ENCODE results near the gene ATF4. TPM values are rescaled to one million over a fixed set of nuclear protein-coding genes. Genes with fewer than 3 reads are reported as not detected.
A peak's percentile ranks its signal among the peaks of the same experiment; 100 is the strongest.

ATF4 gene
- total RNA-seq, 1 donor: 590 TPM

DNA sequence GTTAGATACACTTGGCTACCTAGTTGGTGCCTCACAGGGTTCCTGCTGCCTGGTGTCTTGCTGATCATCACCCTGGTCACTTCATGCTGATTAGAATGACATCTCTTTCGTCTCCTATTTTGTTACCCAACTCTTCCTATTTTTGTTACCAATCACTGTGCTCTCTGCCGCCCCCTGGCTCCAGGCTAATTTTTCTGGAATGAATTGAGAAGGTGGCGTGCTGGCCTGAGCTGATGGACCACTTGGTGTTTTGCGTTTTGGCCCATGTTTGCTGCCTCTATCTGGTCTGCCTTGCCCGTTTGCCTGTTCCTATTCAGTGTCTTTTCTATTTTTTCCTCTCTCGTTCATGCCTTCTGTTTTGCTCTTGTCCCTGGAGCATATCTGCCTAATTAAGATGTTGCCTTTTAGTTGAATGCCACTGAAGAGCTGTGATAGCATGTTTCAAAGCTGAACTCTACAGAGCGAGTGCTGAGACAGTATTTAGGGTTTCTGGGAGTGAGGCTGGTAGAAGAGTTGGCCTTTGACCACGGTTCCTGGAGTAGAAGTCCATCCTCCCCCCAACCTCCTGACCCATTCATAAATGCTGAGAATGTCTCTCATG, 5.9 kb upstream of the ATF4 start:
- TF ChIP-seq, protein P1, sequence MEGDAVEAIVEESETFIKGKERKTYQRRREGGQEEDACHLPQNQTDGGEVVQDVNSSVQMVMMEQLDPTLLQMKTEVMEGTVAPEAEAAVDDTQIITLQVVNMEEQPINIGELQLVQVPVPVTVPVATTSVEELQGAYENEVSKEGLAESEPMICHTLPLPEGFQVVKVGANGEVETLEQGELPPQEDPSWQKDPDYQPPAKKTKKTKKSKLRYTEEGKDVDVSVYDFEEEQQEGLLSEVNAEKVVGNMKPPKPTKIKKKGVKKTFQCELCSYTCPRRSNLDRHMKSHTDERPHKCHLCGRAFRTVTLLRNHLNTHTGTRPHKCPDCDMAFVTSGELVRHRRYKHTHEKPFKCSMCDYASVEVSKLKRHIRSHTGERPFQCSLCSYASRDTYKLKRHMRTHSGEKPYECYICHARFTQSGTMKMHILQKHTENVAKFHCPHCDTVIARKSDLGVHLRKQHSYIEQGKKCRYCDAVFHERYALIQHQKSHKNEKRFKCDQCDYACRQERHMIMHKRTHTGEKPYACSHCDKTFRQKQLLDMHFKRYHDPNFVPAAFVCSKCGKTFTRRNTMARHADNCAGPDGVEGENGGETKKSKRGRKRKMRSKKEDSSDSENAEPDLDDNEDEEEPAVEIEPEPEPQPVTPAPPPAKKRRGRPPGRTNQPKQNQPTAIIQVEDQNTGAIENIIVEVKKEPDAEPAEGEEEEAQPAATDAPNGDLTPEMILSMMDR (IDR thresholded peaks at IDR 0.05; ENCODE audit: extremely low read depth, low read depth, low read length): peak; percentile 90
- H3K9me3 ChIP-seq (ENCODE audit: low read depth, low read length): no peaks in the 10 kb centered on the region
- peaks cover 29% of the 10 kb centered on the region for H4K20me1 ChIP-seq (ENCODE audit: insufficient read depth, low read length)
- no peak overlapping the region for H2AFZ ChIP-seq (ENCODE audit: low read length)
- no peaks in the 10 kb centered on the region for H3K27me3 ChIP-seq (ENCODE audit: insufficient read depth, low read length)
- H3K36me3 ChIP-seq (ENCODE audit: insufficient read depth, low read length): peaks cover 60% of the 10 kb centered on the region
- H3K4me1 ChIP-seq (ENCODE audit: insufficient read depth, low read length): peaks cover 25% of the 10 kb centered on the region
- H3K27ac ChIP-seq (ENCODE audit: low read depth, low read length): no peak overlapping the region
- H3K79me2 ChIP-seq (ENCODE audit: insufficient read depth, low read length): peaks cover 48% of the 10 kb centered on the region
- H3K4me3 ChIP-seq (ENCODE audit: insufficient read depth, low read length): no peak overlapping the region
- DNase-seq (ENCODE audit: insufficient read length, low spot score, missing footprints): peak; percentile 89
- no peak overlapping the region for H3K4me2 ChIP-seq (ENCODE audit: insufficient read depth, low read length)

DNA sequence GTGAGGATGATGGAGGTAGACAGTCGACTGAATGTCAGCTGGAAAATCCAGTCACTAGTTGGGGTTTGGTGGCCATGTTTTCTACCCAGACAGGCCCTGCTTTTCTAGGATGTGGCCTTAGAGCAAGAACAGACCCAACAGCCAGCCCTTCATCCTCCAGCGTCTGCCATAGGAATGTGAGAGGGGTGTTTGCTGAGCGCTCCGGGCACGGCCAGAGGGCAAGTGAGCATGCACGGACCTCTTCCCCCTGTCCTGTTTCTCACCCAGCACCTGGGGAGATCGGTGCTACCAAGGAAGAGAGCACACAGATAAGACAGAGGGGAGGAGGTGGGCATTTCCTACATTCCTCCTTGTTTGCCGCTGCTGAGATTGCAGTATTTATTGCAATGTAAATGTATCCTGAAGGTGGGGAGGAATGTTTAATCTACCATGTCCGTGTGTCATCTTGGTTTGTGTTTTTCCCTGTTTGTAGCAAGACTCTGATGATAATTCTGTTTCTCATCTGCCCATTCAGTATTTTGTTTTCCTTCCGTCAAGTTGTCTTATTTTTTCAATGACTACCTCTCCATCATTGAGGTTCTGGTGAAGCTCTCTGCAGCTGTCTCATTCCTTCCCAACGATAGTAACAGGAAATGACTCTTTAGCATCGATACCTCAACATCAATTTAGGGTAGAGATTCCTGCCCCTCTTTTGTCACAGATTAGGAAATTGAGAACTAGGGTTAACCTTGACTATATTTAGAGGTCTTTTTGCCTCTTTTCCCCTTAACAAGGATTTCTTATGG, 4.9 kb upstream of the ATF4 start:
- Histone ChIP-seq H4K20me1 (ENCODE audit: insufficient read depth, low read length) (peaks cover 24% of the 10 kb centered on the region), H2AFZ (ENCODE audit: low read length) (no peak overlapping the region), H3K4me3 (ENCODE audit: insufficient read depth, low read length) (no peak overlapping the region), H3K4me1 (ENCODE audit: insufficient read depth, low read length) (peaks cover 25% of the 10 kb centered on the region), H3K27ac (ENCODE audit: low read depth, low read length) (peak overlapping the region; percentile 0), H3K4me2 (ENCODE audit: insufficient read depth, low read length) (peak overlapping the region; percentile 8), H3K27me3 (ENCODE audit: insufficient read depth, low read length) (no peaks in the 10 kb centered on the region), H3K9me3 (ENCODE audit: low read depth, low read length) (no peaks in the 10 kb centered on the region), H3K79me2 (ENCODE audit: insufficient read depth, low read length) (peaks cover 39% of the 10 kb centered on the region), H3K36me3 (ENCODE audit: insufficient read depth, low read length) (peaks cover 51% of the 10 kb centered on the region)
- DNase-seq (ENCODE audit: insufficient read length, low spot score, missing footprints): peak; percentile 92
- TF ChIP-seq, protein P1 (IDR thresholded peaks at IDR 0.05; ENCODE audit: extremely low read depth, low read depth, low read length): no peak

DNA sequence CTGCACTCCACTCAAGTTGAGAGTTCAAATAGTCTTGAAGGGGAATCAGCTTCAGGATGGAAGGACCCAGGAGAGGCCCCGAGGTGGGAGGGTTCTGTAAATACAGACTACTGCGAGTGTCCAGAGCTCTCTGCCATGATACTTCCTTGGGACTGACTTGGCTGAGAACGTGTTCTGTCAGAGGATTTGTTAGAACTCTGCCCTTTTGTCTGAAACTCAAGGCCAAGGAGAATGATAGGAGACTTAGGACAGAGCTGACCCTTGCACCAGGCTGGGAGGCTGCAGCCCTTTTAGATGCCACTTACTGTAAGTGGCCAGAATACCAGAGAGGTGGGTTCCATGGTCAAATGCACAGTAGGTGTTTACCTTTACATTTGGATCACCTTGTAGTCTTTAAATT, 2.9 kb upstream of the ATF4 start:
- peaks cover 47% of the 10 kb centered on the region for H3K36me3 ChIP-seq (ENCODE audit: insufficient read depth, low read length)
- H3K4me1 ChIP-seq (ENCODE audit: insufficient read depth, low read length): peaks cover 34% of the 10 kb centered on the region
- no peak overlapping the region for H3K4me2 ChIP-seq (ENCODE audit: insufficient read depth, low read length)
- H3K27me3 ChIP-seq (ENCODE audit: insufficient read depth, low read length): no peaks in the 10 kb centered on the region
- no peak overlapping the region for H3K27ac ChIP-seq (ENCODE audit: low read depth, low read length)
- H3K9me3 ChIP-seq (ENCODE audit: low read depth, low read length): no peaks in the 10 kb centered on the region
- no peak overlapping the region for H3K4me3 ChIP-seq (ENCODE audit: insufficient read depth, low read length)
- peaks cover 48% of the 10 kb centered on the region for H3K79me2 ChIP-seq (ENCODE audit: insufficient read depth, low read length)
- TF ChIP-seq, protein P1 (IDR thresholded peaks at IDR 0.05; ENCODE audit: extremely low read depth, low read depth, low read length): no peak
- peaks cover 35% of the 10 kb centered on the region for H4K20me1 ChIP-seq (ENCODE audit: insufficient read depth, low read length)
- H2AFZ ChIP-seq (ENCODE audit: low read length): no peak overlapping the region
- peak; percentile 10 for DNase-seq (ENCODE audit: insufficient read length, low spot score, missing footprints)

DNA sequence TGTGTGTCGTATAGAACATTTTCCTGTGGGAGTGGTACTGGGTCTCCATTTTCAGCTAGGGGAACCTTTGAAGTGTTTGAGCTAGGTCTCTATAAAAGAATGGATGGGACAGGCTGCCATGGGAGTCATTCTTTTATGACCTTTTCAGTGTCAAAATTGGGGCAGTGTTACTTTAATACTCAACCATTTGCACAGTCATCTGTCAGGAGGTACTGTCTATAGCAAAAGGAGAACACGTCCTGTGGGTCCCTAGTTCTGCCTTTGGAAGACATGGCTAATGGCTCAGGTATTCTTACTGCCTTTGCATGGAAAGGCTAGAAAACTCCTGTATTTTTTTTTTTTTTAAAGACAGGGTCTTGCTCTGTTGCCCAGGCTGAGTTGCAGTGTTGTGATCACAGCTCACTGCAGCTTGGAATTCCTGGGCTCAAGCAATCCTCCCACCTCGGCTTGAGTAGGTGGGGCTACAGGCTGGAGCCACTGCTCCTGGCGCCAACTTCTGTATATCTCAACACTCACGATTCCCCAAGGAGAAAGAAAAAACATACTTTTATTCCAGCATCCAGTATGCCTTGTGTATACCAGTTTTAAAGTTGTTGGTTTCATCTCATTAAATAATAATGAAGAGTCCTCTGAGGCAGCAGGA, 2.1 kb upstream of the ATF4 start:
- Histone ChIP-seq H4K20me1 (ENCODE audit: insufficient read depth, low read length) (peaks cover 43% of the 10 kb centered on the region), H2AFZ (ENCODE audit: low read length) (no peak overlapping the region), H3K4me1 (ENCODE audit: insufficient read depth, low read length) (peaks cover 41% of the 10 kb centered on the region), H3K79me2 (ENCODE audit: insufficient read depth, low read length) (peaks cover 53% of the 10 kb centered on the region), H3K36me3 (ENCODE audit: insufficient read depth, low read length) (peaks cover 54% of the 10 kb centered on the region), H3K9me3 (ENCODE audit: low read depth, low read length) (no peaks in the 10 kb centered on the region), H3K4me2 (ENCODE audit: insufficient read depth, low read length) (peak overlapping the region; percentile 98), H3K27ac (ENCODE audit: low read depth, low read length) (peak overlapping the region; percentile 98), H3K4me3 (ENCODE audit: insufficient read depth, low read length) (no peak overlapping the region), H3K27me3 (ENCODE audit: insufficient read depth, low read length) (no peaks in the 10 kb centered on the region)
- DNase-seq (ENCODE audit: insufficient read length, low spot score, missing footprints): peak; percentile 54
- TF ChIP-seq, protein P1 (IDR thresholded peaks at IDR 0.05; ENCODE audit: extremely low read depth, low read depth, low read length): no peak

Data from osteoblast (primary cell).